Tibial nerve (tissue), 4 donors: ENCODE data around the gene C1QTNF7. TPM values are rescaled to one million over a fixed set of nuclear protein-coding genes. Genes with fewer than 3 reads are reported as not detected.
A peak's percentile ranks its signal among the peaks of the same experiment; 100 is the strongest.

ENCODE experiments used
- DNase-seq, 2 donors: peaks; one replicate each; pipeline ENCODE4 v3.0.0-alpha.2; 2019; ENCODE audit warnings: low spot score in 2 of 2
- H3K27ac ChIP-seq, 4 donors: fragments of 200-600 bp; sonication (generic) in 3 of 4; one replicate each; pipeline ENCODE4 v1.5.1; 2017 to 2019; ENCODE audit warnings: mild to moderate bottlenecking in 1 of 4
- H3K27me3 ChIP-seq, 2 donors: fragments of 200-600 bp; sonication (generic) in 1 of 2; one replicate each; pipeline versions ENCODE4 v1.5.1 to v1.6.0; 2017 to 2019
- H3K36me3 ChIP-seq, 3 donors: fragments of 200-600 bp; sonication (generic); one replicate each; pipeline ENCODE4 v1.5.1; 2018 to 2019
- H3K4me1 ChIP-seq, 4 donors: fragments of 200-600 bp; sonication (generic) in 3 of 4; one replicate each; pipeline ENCODE4 v1.5.1; 2017 to 2019
- H3K4me3 ChIP-seq, 4 donors: fragments of 200-600 bp; sonication (generic) in 3 of 4; one replicate each; pipeline ENCODE4 v1.5.1; 2017 to 2019; ENCODE audit warnings: mild to moderate bottlenecking in 1 of 4, moderate library complexity in 1 of 4
- H3K9me3 ChIP-seq, 4 donors: fragments of 200-600 bp; sonication (generic) in 3 of 4; one replicate each; pipeline ENCODE4 v1.5.1; 2017 to 2019
- CTCF ChIP-seq, 5 experiments: fragments of 200-600 bp in 3 of 5; fragments of 450-650 bp in 2 of 5; sonication (generic) in 3 of 5; IDR thresholded peaks; one replicate each; pipeline ENCODE4 v1.5.1; 2016 to 2019; ENCODE audit warnings: antibody characterized with exemption in 5 of 5, mild to moderate bottlenecking in 3 of 5, moderate library complexity in 2 of 5
- EP300 ChIP-seq, 2 donors: sonication (generic); formaldehyde crosslinking; IDR thresholded peaks; one replicate each; pipeline ENCODE4 v1.6.1; 2017; ENCODE audit warnings: antibody characterized with exemption in 2 of 2, mild to moderate bottlenecking in 1 of 2
- POLR2A ChIP-seq, 2 donors: fragments of 450-650 bp; IDR thresholded peaks; one replicate each; pipeline ENCODE4 v1.6.1; 2017; ENCODE audit warnings: antibody characterized with exemption in 2 of 2, mild to moderate bottlenecking in 2 of 2, moderate library complexity in 2 of 2
- WGBS, 2 donors: methylation state at CpG; one replicate each; pipeline ENCODE4 v1.1.5; 2018; 5-methylcytosine and 5-hydroxymethylcytosine counted together
- total RNA-seq, 4 donors: library from RNA; depleted of rRNA; stranded (reverse); fragments of >200 nt; gene quantifications; one replicate each; pipeline ENCODE4 v1.1.0, GENCODE V29; 2016

Gene C1QTNF7
- total RNA-seq, result 10 to 100 TPM in 2 of 4 donors, 1 to 10 TPM in 2; 5.7 to 11.0 (median 8.2) TPM

GRCh38 chr4:15427701-15428100 lies at the start of gene C1QTNF7:
C1QTNF7 (plus strand) TSS chr4:15428033; CDS start chr4:15435744, 7,711 bp downstream.
- Histone ChIP-seq H3K4me1 (peaks cover 0 to 42% (median 9%) of the 10 kb centered on the region in 4 donors), H3K27me3 (no peaks in the 10 kb centered on the region), H3K4me3 (no peak within 1 kb of the TSS), H3K36me3 (no peaks in the 10 kb centered on the region), H3K27ac (peak within 1 kb of the TSS in 3 of 4 donors; percentile 47 to 85 (median 59)), H3K9me3 (no peaks in the 10 kb centered on the region)
- no peak for DNase-seq
- peak in 1 of 2 donors; percentile 27 for TF ChIP-seq EP300 (IDR thresholded peaks at IDR 0.05)
- TF ChIP-seq CTCF (IDR thresholded peaks at IDR 0.05), result no peak
- 16 to 20% methylated on average over 3 of the region's 3 CpGs for WGBS, 2 donors

- TF ChIP-seq EP300 (IDR thresholded peaks at IDR 0.05) (no peak), CTCF (IDR thresholded peaks at IDR 0.05) (no peak), POLR2A (IDR thresholded peaks at IDR 0.05) (no peak)
- H3K27me3 ChIP-seq, result no peaks in the 10 kb centered on the region
- H3K27ac ChIP-seq, result no peak overlapping the region
- WGBS, 2 donors, result 18 to 24% methylated on average over 1 of the region's 1 CpG
- peaks cover 0 to 13% (median 0%) of the 10 kb centered on the region in 4 donors for H3K4me1 ChIP-seq
- no peaks in the 10 kb centered on the region for H3K9me3 ChIP-seq
- H3K4me3 ChIP-seq, result no peak overlapping the region
- H3K36me3 ChIP-seq, result no peaks in the 10 kb centered on the region
- no peak for DNase-seq
These were observed 49.8 kb upstream of the C1QTNF7 start for GRCh38 chr4:15378062-15378461.

GRCh38 chr4:15378493-15378892 lies 49.3 kb upstream of the C1QTNF7 start:
- DNase-seq, result no peak
- TF ChIP-seq EP300 (IDR thresholded peaks at IDR 0.05) (no peak), POLR2A (IDR thresholded peaks at IDR 0.05) (no peak), CTCF (IDR thresholded peaks at IDR 0.05) (no peak)
- Histone ChIP-seq H3K9me3 (no peaks in the 10 kb centered on the region), H3K27ac (no peak overlapping the region), H3K4me1 (peaks cover 0 to 13% (median 0%) of the 10 kb centered on the region in 4 donors), H3K27me3 (no peaks in the 10 kb centered on the region), H3K4me3 (no peak overlapping the region), H3K36me3 (no peaks in the 10 kb centered on the region)
- 8 to 10% methylated on average over 1 of the region's 1 CpG for WGBS, 2 donors

- no peak for TF ChIP-seq EP300 (IDR thresholded peaks at IDR 0.05)
- TF ChIP-seq POLR2A (IDR thresholded peaks at IDR 0.05), result no peak
- TF ChIP-seq CTCF (IDR thresholded peaks at IDR 0.05), result no peak
- Histone ChIP-seq H3K4me1 (peaks cover 0 to 4% (median 0%) of the 10 kb centered on the region in 4 donors), H3K36me3 (no peaks in the 10 kb centered on the region), H3K27ac (no peak overlapping the region), H3K9me3 (no peaks in the 10 kb centered on the region), H3K27me3 (no peaks in the 10 kb centered on the region), H3K4me3 (no peak overlapping the region)
- no peak for DNase-seq
- WGBS, 2 donors, result 56% methylated on average over 3 of the region's 3 CpGs
These were observed 46.0 kb upstream of the C1QTNF7 start for GRCh38 chr4:15381806-15382338.

GRCh38 chr4:15382669-15383273 lies 45.1 kb upstream of the C1QTNF7 start:
- H3K27ac ChIP-seq, result no peak overlapping the region
- no peaks in the 10 kb centered on the region for H3K9me3 ChIP-seq
- peaks cover 0 to 4% (median 0%) of the 10 kb centered on the region in 4 donors for H3K4me1 ChIP-seq
- no peaks in the 10 kb centered on the region for H3K27me3 ChIP-seq
- no peak for DNase-seq
- H3K4me3 ChIP-seq, result no peak overlapping the region
- 84 to 95% methylated on average over 5 of the region's 5 CpGs for WGBS, 2 donors
- TF ChIP-seq POLR2A (IDR thresholded peaks at IDR 0.05), result no peak
- TF ChIP-seq EP300 (IDR thresholded peaks at IDR 0.05), result no peak
- no peak for TF ChIP-seq CTCF (IDR thresholded peaks at IDR 0.05)
- H3K36me3 ChIP-seq, result no peaks in the 10 kb centered on the region
